GM12878 (cell line): ENCODE measurements around the gene DMKN. TPM values are rescaled to one million over a fixed set of nuclear protein-coding genes. Genes with fewer than 3 reads are reported as not detected.
A peak's percentile ranks its signal among the peaks of the same experiment; 100 is the strongest.

ENCODE experiments used
- ASH2L ChIP-seq: fragments of 300-600, 200-600 bp; sonication (generic); IDR thresholded peaks from 2 replicates; pipeline ENCODE4 v1.6.1; 2017; ENCODE audit warnings: low read depth, mild to moderate bottlenecking, borderline replicate concordance
- BMI1 ChIP-seq: fragments of 450-650 bp; IDR thresholded peaks from 2 replicates; pipeline ENCODE4 v1.6.1; 2016; ENCODE audit warnings: mild to moderate bottlenecking, moderate library complexity, borderline replicate concordance
- CEBPZ ChIP-seq: fragments of 150-350 bp; IDR thresholded peaks from 2 replicates; pipeline ENCODE4 v1.6.1; 2016; ENCODE audit warnings: low read depth, low read length
- CHD4 ChIP-seq: fragments of 200-600 bp; sonication (generic); IDR thresholded peaks from 2 replicates; pipeline ENCODE4 v1.6.1; 2016; ENCODE audit warnings: mild to moderate bottlenecking
- EGR1 ChIP-seq, 2 experiments: IDR thresholded peaks; 1 replicate in 1 of 2; 2 replicates in 1 of 2; pipeline ENCODE4 v1.6.1; 2011 to 2012; ENCODE audit warnings: low read depth in 2 of 2, low read length in 2 of 2, borderline replicate concordance in 1 of 2, mild to moderate bottlenecking in 1 of 2, moderate library complexity in 1 of 2
- HDAC2 ChIP-seq: fragments of 200-600 bp; sonication (generic); IDR thresholded peaks from 2 replicates; pipeline ENCODE4 v1.6.1; 2017
- HDAC6 ChIP-seq: fragments of 200-600 bp; sonication (generic); IDR thresholded peaks from one replicate; pipeline ENCODE4 v1.8.0; 2017; ENCODE audit warnings: antibody characterized with exemption; ENCODE audit not compliant: unreplicated experiment
- IRF4 ChIP-seq: IDR thresholded peaks from 2 replicates; pipeline ENCODE4 v1.6.1; 2011; ENCODE audit warnings: low read depth, low read length
- JUNB ChIP-seq: IDR thresholded peaks from 2 replicates; pipeline ENCODE4 v1.6.1; 2016; ENCODE audit warnings: antibody characterized with exemption, mild to moderate bottlenecking
- KAT2A ChIP-seq: conservative IDR thresholded peaks from 2 replicates; pipeline ENCODE4 v1.6.1; 2011; ENCODE audit warnings: low read depth, low read length; ENCODE audit not compliant: control insufficient read depth
- MEF2A ChIP-seq: IDR thresholded peaks from 2 replicates; pipeline ENCODE4 v1.6.1; 2011; ENCODE audit warnings: low read depth, mild to moderate bottlenecking, low read length, moderate library complexity; ENCODE audit not compliant: insufficient read depth
- MXI1 ChIP-seq: fragments of 150-350 bp; IDR thresholded peaks from 2 replicates; pipeline ENCODE4 v1.6.1; 2011; ENCODE audit warnings: low read depth, mild to moderate bottlenecking, inconsistent platforms, low read length, improper control_type of control experiment
- NFYA ChIP-seq: IDR thresholded peaks from 2 replicates; pipeline ENCODE4 v1.6.1; 2011; ENCODE audit warnings: low read depth, mild to moderate bottlenecking, low read length, improper control_type of control experiment, borderline replicate concordance
- RBBP5 ChIP-seq: fragments of 200-600 bp; sonication (generic); conservative IDR thresholded peaks from 2 replicates; pipeline ENCODE4 v1.6.1; 2016
- SRF ChIP-seq, 2 experiments: IDR thresholded peaks; 2 replicates each; pipeline ENCODE4 v1.6.1; 2011; ENCODE audit warnings: low read depth in 2 of 2, low read length in 2 of 2, mild to moderate bottlenecking in 1 of 2, moderate library complexity in 1 of 2
- YBX1 ChIP-seq: fragments of 450-650 bp; IDR thresholded peaks from 2 replicates; pipeline ENCODE4 v1.6.1; 2016; ENCODE audit warnings: antibody characterized with exemption
- ZNF622 ChIP-seq: fragments of 450-650 bp; IDR thresholded peaks from 2 replicates; pipeline ENCODE4 v1.6.1; 2017; ENCODE audit warnings: mild to moderate bottlenecking, inconsistent platforms
- polyA plus RNA-seq, 11 experiments: library from polyadenylated mRNA; depleted of rRNA in 4 of 11; unstranded in 6 of 11; stranded (reverse) in 5 of 11; fragments of >200 nt; fragmentation: Nextera tagmentation in 4 of 11; fragmentation: Illumina TruSeq in 1 of 11; extraction: Ambion mirVana in 4 of 11; extraction: Trizol in 1 of 11; gene quantifications; 1 replicate in 1 of 11; 2 replicates in 10 of 11; pipeline versions ENCODE4 v1.2.1 to v1.2.3, GENCODE V29; 2011 to 2016; ENCODE audit warnings: inconsistent platforms in 2 of 11, missing spikeins in 2 of 11, low read depth in 1 of 11
- total RNA-seq, 4 experiments: library from RNA; depleted of rRNA in 3 of 4; stranded (reverse); fragments of >200 nt in 3 of 4; fragmentation: Illumina TruSeq in 1 of 4; extraction: Trizol in 1 of 4; gene quantifications; 2 replicates each; pipeline versions ENCODE4 v1.2.1 to v1.2.3, GENCODE V29; 2013 to 2021
- TF ChIP-seq, protein P1 (sequence below): fragments of 450-650 bp; IDR thresholded peaks from 2 replicates; pipeline ENCODE4 v1.6.1; 2016; ENCODE audit warnings: mild to moderate bottlenecking
- TF ChIP-seq, protein P2 (sequence below): fragments of 450-650 bp; IDR thresholded peaks from 2 replicates; pipeline ENCODE4 v1.6.1; 2016; ENCODE audit warnings: mild to moderate bottlenecking, moderate library complexity, borderline replicate concordance
- TF ChIP-seq, protein P3 (sequence below): fragments of 450-650 bp; IDR thresholded peaks from 2 replicates; pipeline ENCODE4 v1.6.1; 2016; ENCODE audit warnings: mild to moderate bottlenecking

DMKN gene
- total and polyA plus RNA-seq, 10 of the 15 experiments (the other 5 are each of a cell fraction or from before 2014, with no cell fraction given) = 36.4 to 114 (median 58.6) TPM

GRCh38 chr19:35509861-35510625 is 3.4 kb downstream of the DMKN start (continued):
- TF ChIP-seq BMI1 = no peak
- no peak for TF ChIP-seq NFYA
- no peak for TF ChIP-seq CHD4
- no peak for TF ChIP-seq HDAC2
- TF ChIP-seq, protein P1, sequence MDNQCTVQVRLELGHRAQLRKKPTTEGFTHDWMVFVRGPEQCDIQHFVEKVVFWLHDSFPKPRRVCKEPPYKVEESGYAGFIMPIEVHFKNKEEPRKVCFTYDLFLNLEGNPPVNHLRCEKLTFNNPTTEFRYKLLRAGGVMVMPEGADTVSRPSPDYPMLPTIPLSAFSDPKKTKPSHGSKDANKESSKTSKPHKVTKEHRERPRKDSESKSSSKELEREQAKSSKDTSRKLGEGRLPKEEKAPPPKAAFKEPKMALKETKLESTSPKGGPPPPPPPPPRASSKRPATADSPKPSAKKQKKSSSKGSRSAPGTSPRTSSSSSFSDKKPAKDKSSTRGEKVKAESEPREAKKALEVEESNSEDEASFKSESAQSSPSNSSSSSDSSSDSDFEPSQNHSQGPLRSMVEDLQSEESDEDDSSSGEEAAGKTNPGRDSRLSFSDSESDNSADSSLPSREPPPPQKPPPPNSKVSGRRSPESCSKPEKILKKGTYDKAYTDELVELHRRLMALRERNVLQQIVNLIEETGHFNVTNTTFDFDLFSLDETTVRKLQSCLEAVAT = peak; percentile 48; the same call in 1 of the 2 replicates
- TF ChIP-seq, protein P2, sequence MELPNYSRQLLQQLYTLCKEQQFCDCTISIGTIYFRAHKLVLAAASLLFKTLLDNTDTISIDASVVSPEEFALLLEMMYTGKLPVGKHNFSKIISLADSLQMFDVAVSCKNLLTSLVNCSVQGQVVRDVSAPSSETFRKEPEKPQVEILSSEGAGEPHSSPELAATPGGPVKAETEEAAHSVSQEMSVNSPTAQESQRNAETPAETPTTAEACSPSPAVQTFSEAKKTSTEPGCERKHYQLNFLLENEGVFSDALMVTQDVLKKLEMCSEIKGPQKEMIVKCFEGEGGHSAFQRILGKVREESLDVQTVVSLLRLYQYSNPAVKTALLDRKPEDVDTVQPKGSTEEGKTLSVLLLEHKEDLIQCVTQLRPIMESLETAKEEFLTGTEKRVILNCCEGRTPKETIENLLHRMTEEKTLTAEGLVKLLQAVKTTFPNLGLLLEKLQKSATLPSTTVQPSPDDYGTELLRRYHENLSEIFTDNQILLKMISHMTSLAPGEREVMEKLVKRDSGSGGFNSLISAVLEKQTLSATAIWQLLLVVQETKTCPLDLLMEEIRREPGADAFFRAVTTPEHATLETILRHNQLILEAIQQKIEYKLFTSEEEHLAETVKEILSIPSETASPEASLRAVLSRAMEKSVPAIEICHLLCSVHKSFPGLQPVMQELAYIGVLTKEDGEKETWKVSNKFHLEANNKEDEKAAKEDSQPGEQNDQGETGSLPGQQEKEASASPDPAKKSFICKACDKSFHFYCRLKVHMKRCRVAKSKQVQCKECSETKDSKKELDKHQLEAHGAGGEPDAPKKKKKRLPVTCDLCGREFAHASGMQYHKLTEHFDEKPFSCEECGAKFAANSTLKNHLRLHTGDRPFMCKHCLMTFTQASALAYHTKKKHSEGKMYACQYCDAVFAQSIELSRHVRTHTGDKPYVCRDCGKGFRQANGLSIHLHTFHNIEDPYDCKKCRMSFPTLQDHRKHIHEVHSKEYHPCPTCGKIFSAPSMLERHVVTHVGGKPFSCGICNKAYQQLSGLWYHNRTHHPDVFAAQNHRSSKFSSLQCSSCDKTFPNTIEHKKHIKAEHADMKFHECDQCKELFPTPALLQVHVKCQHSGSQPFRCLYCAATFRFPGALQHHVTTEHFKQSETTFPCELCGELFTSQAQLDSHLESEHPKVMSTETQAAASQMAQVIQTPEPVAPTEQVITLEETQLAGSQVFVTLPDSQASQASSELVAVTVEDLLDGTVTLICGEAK = no peak; the same call in 1 of the 2 replicates
- 0 out of 2 replicates have a peak, but pooled peaks have one; percentile 16 for TF ChIP-seq IRF4
- no peak for TF ChIP-seq KAT2A
- no peak for TF ChIP-seq HDAC6
- TF ChIP-seq ZNF622 = no peak
- TF ChIP-seq MEF2A = no peak
- TF ChIP-seq EGR1 (IDR thresholded peaks at IDR 0.05; ENCODE audit: borderline replicate concordance in 1 of 2, low read depth in 2 of 2, low read length in 2 of 2) = peak in 1 of 2 experiments; percentile 57; a peak in 1 of 3 replicates
- no peak for TF ChIP-seq RBBP5
- TF ChIP-seq YBX1 = no peak
- no peak for TF ChIP-seq JUNB
- TF ChIP-seq, protein P3, sequence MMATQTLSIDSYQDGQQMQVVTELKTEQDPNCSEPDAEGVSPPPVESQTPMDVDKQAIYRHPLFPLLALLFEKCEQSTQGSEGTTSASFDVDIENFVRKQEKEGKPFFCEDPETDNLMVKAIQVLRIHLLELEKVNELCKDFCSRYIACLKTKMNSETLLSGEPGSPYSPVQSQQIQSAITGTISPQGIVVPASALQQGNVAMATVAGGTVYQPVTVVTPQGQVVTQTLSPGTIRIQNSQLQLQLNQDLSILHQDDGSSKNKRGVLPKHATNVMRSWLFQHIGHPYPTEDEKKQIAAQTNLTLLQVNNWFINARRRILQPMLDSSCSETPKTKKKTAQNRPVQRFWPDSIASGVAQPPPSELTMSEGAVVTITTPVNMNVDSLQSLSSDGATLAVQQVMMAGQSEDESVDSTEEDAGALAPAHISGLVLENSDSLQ = no peak
- no peak for TF ChIP-seq MXI1
- TF ChIP-seq SRF (IDR thresholded peaks at IDR 0.05; ENCODE audit: low read depth in 2 of 2, low read length in 2 of 2) = no peak
- TF ChIP-seq ASH2L = no peak
- no peak for TF ChIP-seq CEBPZ
